Ishikawa (cell line): ENCODE data around the gene STX10.
A peak's percentile ranks its signal among the peaks of the same experiment; 100 is the strongest.

Experiments used
- CEBPB ChIP-seq: IDR thresholded peaks from 2 replicates; pipeline ENCODE4 v1.6.1; 2012
- CREB1 ChIP-seq: IDR thresholded peaks from 2 replicates; pipeline ENCODE4 v1.6.1; 2012; ENCODE audit warnings: low read depth
- EGR1 ChIP-seq: IDR thresholded peaks from 2 replicates; pipeline ENCODE4 v1.6.1; 2012
- EP300 ChIP-seq: IDR thresholded peaks from 2 replicates; pipeline ENCODE4 v1.6.1; 2012; ENCODE audit warnings: borderline replicate concordance
- FOXM1 ChIP-seq: IDR thresholded peaks from 2 replicates; pipeline ENCODE4 v1.6.1; 2012; ENCODE audit warnings: low read depth, borderline replicate concordance
- MAX ChIP-seq: IDR thresholded peaks from 2 replicates; pipeline ENCODE4 v1.6.1; 2012
- NFIC ChIP-seq: IDR thresholded peaks from 2 replicates; pipeline ENCODE4 v1.6.1; 2012
- RAD21 ChIP-seq: IDR thresholded peaks from 2 replicates; pipeline ENCODE4 v1.6.1; 2012; ENCODE audit warnings: low read depth
- REST ChIP-seq: IDR thresholded peaks from 2 replicates; pipeline ENCODE4 v1.6.1; 2012; ENCODE audit warnings: low read depth, mild to moderate bottlenecking
- TAF1 ChIP-seq: IDR thresholded peaks from 2 replicates; pipeline ENCODE4 v1.6.1; 2012; ENCODE audit warnings: low read depth, mild to moderate bottlenecking
- TCF12 ChIP-seq: IDR thresholded peaks from 2 replicates; pipeline ENCODE4 v1.6.1; 2012; ENCODE audit warnings: low read depth
- TEAD4 ChIP-seq: IDR thresholded peaks from 2 replicates; pipeline ENCODE4 v1.6.1; 2012
- USF1 ChIP-seq: IDR thresholded peaks from 2 replicates; pipeline ENCODE4 v1.6.1; 2012
- YY1 ChIP-seq: IDR thresholded peaks from 2 replicates; pipeline ENCODE4 v1.6.1; 2012; ENCODE audit warnings: low read depth
- ZBTB7A ChIP-seq: IDR thresholded peaks from 2 replicates; pipeline ENCODE4 v1.6.1; 2012; ENCODE audit warnings: low read depth

STX10 gene

GRCh38 chr19:13150187-13150930 lies at the start of gene STX10, which contains the start of gene IER2:
TSS of gene STX10 (minus strand) at chr19:13150375. CDS start at chr19:13150173, 202 bp downstream.
TSS of gene IER2 (plus strand) at chr19:13150411. CDS start at chr19:13153187, 2,776 bp downstream.
- TF ChIP-seq ZBTB7A: peak; percentile 99
- 0 out of 2 replicates have a peak, but pooled peaks have one; percentile 38 for TF ChIP-seq TEAD4
- TF ChIP-seq MAX: peak; percentile 87
- peak; percentile 25; the same call in 1 of the 2 replicates for TF ChIP-seq EP300
- TF ChIP-seq NFIC: 0 out of 2 replicates have a peak, but pooled peaks have one; percentile 38
- peak; percentile 82 for TF ChIP-seq EGR1
- peak; percentile 62 for TF ChIP-seq USF1
- no peak for TF ChIP-seq CEBPB
- no peak for TF ChIP-seq FOXM1
- TF ChIP-seq TCF12: peak; percentile 77
- TF ChIP-seq YY1: peak; percentile 99
- TF ChIP-seq TAF1: peak; percentile 87
- 0 out of 2 replicates have a peak, but pooled peaks have one; percentile 17 for TF ChIP-seq CREB1
- TF ChIP-seq RAD21: peak; percentile 26; the same call in 1 of the 2 replicates
- no peak for TF ChIP-seq REST

GRCh38 chr19:13198634-13199033 lies 48.5 kb upstream of the STX10 start:
- TF ChIP-seq EGR1: no peak
- TF ChIP-seq TCF12: no peak
- TF ChIP-seq TAF1: no peak
- no peak for TF ChIP-seq REST
- TF ChIP-seq YY1: no peak
- TF ChIP-seq RAD21: no peak
- no peak for TF ChIP-seq CEBPB
- no peak for TF ChIP-seq MAX
- TF ChIP-seq CREB1: no peak
- TF ChIP-seq FOXM1: no peak
- no peak for TF ChIP-seq NFIC
- no peak for TF ChIP-seq EP300
- no peak for TF ChIP-seq TEAD4
- no peak for TF ChIP-seq ZBTB7A
- no peak for TF ChIP-seq USF1

- TF ChIP-seq EP300: no peak
- peak; percentile 53; the same call in 1 of the 2 replicates for TF ChIP-seq NFIC
- TF ChIP-seq TCF12: no peak
- peak; percentile 9; the same call in 1 of the 2 replicates for TF ChIP-seq RAD21
- no peak for TF ChIP-seq ZBTB7A
- TF ChIP-seq TEAD4: no peak
These were observed 45.5 kb upstream of the STX10 start for GRCh38 chr19:13195678-13196077.

GRCh38 chr19:13190781-13191540 lies 40.8 kb upstream of the STX10 start:
- TF ChIP-seq TAF1: no peak

GRCh38 chr19:13189600-13189999 lies 39.4 kb upstream of the STX10 start:
- no peak for TF ChIP-seq EGR1
- TF ChIP-seq CEBPB: no peak
- no peak for TF ChIP-seq NFIC
- no peak for TF ChIP-seq USF1
- TF ChIP-seq MAX: no peak
- no peak for TF ChIP-seq TAF1
- no peak for TF ChIP-seq CREB1
- TF ChIP-seq RAD21: no peak
- no peak for TF ChIP-seq YY1
- no peak for TF ChIP-seq ZBTB7A
- TF ChIP-seq FOXM1: no peak
- TF ChIP-seq EP300: no peak
- TF ChIP-seq TEAD4: no peak
- no peak for TF ChIP-seq REST
- no peak for TF ChIP-seq TCF12
